GM21381 (cell line): ENCODE results near the gene KCNK4.
"Not testable (repeated sequence)": the region's sequence is repeated elsewhere in the genome, so short reads cannot be mapped to it uniquely, and the experiment has no call there.

ENCODE experiments used
- ATAC-seq: cut with Tn5 transposase; IDR thresholded peaks from one replicate; pipeline ENCODE4 v1.9.1; 2021; ENCODE audit warnings: mild to moderate bottlenecking, moderate library complexity; ENCODE audit not compliant: unreplicated experiment

KCNK4 gene

DNA sequence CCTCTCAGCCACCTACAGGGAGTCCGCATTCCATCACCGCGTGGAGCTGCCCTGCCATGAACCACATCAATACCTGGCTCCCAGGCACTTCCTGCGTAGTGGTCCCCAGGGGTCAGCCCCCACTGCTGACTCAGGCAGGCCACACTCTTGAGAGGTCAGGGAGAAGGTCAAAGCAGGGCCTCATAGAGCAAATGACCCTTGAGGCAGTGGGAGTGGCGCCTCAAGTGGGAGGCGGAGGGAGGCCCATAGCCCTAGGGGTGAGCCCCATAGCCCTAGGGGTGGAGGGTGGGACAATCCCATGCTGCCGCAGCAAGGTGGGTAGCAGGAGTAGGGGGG, 31.8 kb downstream of the KCNK4 start:
- ATAC-seq = no peak

DNA sequence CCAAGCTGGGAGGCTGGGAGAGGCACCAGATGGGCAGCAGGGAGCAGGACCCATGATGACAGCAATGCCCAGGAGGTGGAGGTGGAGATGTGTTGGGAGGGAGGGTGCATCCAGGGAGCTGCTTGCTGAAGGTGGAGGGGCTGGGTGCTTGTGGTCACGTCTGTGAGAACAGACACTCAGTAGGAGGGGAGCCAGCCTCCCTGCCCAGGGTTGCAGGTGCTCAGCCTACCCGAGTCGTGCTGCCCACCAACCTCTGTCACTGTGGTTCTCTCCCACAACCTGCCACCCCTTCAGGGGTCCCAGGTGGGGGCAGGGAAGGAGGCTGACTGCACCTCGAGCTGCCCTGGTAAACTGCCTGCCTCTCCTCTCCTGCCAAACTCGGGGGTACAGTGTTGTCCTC, 32.3 kb downstream of the KCNK4 start:
- ATAC-seq = no peak

DNA sequence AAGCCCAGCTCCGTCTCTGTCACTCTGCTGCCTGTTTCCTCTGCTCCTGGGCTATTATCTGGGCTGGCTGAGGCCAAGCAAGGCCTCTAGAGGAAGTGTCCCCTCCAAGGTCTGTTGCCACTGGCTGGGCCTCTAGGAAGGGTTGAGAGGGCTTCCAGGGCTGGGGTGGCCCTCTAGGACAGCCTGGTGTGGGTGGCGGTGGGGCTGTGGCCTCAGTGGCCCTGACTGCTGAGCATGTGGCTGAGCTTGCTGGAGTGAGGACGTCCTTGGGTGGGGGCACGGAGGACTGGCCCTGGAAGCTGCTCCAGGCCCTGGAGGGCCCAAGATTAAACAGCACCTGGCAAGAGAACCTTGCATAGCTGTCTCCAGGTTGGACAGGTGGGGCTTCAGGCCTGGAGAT, 32.9 kb downstream of the KCNK4 start:
- ATAC-seq = not testable (repeated sequence)

DNA sequence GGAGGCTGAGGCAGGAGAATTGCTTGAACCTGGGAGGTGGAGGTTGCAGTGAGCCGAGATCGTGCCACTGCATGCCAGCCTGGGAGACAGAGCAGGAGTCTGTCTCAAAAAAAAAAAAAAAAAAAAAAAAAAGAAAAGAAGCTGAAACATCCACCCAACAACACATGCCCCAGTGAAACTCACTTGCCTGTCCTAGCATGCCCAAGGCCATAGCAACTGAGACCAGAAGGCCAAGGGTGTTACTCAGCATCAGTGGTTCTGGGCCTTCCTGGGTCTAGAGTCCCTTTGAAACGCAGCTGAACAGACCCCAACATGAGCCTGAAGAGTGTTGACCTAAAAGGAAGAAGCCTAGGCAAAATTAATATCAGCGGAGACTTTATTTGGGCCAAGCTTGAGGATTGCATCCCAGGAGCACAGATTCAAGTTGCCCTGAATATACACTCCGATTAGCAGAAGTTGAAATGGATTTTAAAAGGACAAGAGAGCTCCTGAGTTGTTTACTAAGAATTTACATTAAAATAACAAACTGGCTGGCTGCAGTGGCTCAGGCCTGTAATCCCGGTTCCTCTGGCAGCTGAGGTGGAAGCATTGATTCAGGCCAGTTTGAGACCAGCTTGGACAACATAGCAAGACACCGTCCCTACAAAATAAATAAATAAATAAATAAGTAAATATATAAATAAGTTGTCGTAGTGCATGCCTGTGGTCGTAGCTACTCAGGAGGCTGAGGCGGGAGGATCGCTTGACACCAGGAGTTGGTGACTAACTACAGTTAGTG, 33.8 kb downstream of the KCNK4 start:
- ATAC-seq = no peak

DNA sequence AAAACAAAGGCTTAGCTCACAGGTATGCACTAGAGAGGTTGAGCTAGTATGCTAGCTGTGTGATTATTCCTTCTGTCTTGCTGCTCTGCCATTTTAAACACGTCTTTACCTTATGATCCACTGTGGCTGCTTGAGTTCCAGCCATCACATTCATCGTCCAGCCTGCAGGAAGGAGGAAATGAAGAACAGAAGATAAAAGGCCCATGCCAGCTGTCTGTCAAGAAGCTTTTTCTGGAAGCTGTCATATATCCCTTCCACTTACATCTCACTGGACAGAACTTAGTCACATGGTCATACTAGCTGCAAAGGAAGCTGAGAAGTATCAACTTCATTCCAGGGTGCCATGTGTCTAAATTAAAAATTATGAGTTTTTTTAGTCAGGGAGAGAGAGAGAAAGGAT, 36.3 kb downstream of the KCNK4 start:
- no peak for ATAC-seq

DNA sequence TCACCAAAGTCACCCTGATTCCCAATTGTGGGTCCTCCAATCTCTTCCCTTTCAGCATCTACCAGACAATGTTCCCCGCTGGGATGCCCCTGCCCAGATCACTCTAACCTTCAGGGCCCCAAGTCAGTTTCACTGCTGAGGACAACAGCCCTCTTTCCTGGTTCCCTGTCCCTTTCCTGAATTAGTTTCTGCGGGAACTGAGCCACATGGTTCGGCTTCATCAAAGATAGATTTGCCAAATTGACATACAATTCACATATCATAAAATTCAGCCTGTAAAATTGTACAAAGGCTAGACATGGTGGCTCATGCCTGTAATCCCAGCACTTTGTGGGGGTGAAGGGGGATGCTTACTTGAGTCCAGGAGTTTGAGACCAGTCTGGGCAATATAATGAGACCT, 36.9 kb downstream of the KCNK4 start:
- no peak for ATAC-seq

DNA sequence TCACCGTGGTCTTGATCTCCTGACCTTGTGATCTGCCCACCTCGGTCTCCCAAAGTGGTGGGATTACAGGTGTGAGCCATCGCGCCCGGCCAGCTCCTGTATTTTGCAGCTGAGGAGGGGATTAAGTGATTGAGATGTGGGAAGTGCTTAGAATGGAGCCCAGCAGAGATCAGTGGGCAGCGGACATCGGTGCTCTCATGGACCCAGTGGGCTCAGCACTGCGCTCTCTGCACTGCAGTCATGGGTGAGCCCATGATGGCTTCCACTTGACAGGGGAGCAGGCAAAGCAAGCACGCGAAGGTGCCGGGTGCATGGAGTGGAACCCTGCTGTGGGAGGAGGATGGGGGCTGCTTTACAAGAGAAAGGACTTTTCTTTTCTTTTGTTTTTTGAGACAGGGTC, 39.8 kb downstream of the KCNK4 start:
- no peak for ATAC-seq

DNA sequence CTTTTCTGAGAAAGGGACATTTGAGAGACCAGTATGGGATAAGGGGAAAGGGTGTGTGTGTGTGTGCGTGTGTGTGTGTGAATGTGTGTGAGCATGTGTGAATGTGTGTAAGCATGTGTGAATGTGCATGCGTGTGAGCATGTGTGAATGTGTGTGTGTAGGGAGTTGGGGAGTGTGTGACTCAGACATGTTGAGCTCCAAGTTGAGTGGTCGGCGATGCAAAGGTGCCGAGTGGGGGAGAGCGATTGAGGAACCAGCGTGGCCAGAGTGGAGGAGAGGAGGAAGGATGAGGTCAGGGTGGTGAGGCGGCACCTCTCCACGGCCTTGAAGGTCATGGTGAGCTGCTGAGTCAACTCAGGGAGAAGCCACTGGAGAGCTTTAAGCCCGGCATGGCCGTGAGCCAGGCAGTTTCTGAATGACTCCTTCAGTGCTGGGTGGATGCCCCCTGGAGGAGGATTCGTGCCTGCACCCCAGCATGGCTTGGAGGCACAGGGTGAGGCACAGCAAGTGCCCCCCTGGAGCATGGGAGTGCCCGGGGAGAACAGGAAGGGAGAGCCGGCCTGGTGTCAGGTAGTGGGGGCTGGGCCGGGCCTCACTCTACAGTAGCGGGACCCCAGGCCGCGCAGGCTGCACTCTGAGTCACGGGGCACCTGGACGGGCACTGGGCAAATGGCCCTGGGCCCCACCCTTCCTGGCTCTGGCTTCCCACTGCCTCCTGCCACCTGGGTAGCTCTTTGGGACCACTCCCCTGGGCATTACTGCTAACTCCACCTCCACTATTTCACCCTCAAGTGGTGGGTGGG, 40.7 kb downstream of the KCNK4 start:
- no peak for ATAC-seq

DNA sequence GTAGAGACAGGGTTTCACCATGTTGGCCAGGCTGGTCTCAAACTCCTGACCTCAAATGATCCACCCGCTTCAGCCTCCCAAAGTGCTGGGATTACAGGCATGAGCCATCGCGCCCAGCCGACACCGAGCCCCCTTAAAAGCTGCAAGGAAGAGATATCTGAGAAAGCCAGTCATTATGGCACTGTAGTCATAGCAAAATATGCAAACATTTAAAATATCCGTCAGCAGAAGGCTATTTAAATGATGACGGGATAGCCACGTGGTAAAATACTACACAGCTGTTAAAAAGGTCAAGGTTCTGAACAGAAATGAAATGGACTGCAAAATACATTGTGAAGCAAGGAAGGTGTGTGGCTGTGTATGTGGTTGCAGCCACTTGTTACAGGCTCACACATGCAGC, 42.5 kb downstream of the KCNK4 start:
- ATAC-seq = no peak

DNA sequence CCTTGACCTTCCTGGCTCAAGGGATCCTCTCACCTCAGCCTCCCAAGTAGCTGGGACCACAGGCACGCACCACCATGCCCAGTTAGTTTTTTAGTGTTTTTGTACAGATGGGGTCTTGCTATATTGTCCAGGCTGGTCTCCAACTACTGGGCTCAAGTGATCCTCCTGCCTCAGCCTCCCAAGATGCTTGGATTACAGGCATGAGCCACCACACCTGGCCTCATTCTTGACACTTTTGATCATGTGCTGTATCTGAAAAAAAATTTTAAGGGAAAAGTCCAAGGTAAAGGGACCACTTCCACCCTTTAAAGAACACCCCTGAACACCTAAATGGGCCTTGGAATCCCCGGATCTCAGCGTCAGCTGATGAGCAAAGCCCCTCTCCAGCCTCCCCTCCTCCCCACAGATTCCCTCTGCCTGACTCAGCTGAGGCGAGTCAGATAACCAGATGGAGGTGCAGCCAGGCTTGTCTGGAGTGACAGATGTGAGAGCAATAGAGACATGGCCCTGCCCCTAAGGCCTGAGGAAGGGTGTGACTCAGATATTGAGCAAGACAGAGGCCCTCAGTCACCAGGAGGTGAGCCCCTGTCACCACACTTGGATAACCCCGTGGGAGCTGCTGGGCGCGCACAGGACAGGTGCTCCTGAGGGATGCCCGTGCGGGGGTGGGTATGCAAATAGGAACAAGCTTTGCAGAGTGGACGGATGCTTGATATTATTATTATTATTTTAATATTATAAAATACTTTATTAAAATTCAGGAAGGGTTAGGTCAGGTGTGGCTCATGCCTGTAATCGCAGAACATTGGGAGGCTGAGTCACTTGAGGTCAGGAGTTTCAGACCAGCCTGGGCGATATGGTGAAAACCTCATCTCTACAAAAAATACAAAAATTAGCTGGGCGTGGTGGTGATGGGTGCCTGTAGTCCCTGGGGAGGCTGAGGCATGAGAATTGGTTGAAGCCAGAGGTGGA, 43.9 kb downstream of the KCNK4 start:
- ATAC-seq = peak; percentile 68

DNA sequence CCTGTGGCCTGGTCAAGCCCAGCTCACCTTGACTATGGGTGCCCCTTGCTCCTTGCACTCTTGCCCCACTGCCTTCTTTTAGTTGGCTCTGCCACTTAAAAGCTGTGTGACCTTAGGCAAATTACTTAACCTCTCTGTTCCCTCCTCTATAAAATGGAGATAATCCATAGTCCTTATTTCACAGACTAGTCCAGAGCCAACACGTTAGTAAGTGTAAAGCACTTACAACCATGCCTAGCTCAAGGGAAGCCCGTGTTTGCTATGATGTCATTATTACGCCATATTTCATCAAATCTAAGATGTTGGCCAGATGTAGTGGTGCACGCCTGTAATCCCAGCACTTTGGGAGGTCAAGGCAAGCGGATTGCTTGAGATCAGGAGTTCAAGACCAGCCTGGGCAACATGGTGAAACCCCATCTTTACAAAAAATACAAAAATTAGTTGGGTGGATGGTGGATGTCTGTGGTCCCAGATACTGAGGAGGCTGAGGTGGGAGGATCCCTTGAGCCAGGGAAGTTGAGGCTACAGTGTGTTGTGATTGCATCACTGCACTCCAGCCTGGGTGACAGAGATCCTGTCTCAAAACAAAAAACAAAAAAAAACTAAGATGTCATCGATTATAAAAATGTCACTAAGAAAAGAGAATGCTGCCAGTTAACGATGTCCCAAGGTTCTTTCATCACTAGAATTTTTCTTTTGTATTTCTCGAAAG, 46.6 kb downstream of the KCNK4 start:
- ATAC-seq = no peak

DNA sequence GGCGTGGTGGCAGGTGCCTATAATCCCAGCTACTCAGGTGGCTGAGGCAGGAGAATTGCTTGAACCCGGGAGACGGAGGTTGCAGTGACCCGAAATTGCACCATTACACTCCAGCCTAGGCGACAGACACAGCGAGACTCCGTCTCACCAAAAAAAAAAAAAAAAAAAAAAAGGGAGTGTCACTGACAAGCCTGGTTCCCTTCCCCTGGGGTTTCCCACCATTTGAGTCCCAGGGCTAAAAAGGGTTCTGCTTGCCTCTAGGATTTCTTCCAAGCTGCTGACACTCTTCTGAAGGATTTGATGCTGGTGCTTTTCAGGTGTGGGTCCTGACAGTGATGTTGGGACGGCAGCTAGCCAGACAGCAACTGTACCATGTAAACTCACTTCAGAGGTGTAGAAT, 47.6 kb downstream of the KCNK4 start:
- no peak for ATAC-seq

DNA sequence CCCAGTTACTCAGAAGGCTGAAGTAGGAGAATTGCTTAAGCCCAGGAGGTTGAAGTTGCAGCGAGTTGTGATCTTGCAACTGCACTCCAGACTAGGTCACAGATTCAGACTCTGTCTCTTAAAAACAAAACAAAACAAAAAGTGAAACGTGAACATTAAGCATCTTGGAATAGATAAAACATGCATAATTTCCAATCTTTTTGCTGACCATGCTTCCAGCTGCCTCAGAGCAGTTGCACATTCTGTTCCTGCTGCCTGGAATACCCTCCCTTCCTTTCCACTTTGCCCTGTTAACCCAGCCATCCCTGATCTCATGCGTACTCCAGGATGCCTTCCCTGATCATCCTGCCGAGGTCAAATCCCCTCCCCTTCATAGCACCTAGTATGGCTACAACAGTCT, 48.2 kb downstream of the KCNK4 start:
- ATAC-seq = no peak

DNA sequence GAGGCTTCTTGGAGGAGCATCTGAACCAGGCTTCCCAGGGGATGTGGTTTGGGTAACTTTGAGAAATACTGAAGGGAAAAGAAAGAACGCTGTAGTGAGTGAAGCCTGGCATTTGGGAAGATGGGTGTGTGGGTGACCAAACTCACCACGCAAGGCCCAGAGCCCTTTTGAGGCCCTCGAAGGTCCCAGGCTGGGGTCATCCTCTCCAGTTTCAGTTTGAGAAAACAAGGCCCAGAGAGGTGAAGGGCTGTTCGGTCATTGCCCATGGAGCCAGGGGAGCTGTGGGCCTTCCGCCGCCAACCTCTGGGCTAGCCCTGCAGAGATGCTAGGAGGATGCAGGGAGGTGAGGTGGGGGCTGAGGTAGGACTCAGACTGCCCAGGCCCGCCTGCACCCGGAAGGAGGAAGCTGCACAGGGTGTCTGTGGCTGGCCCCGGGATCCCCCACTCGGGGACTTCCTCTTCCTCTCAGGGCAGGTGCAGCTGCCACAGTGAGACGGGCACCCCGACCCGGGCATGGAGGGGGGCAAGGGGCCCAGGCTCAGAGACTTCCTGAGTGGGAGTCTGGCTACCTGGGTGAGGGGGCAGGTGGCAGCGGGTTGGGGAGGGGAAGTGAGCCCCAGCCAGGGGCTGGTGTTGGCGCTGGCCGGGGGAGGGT, 48.8 kb downstream of the KCNK4 start, which contains the start of gene CCDC88B:
Gene CCDC88B (plus strand): TSS at position 451 of the 655 bp plus-strand sequence. CDS start 63 bp downstream, at position 514.
- peak; percentile 52 for ATAC-seq

DNA sequence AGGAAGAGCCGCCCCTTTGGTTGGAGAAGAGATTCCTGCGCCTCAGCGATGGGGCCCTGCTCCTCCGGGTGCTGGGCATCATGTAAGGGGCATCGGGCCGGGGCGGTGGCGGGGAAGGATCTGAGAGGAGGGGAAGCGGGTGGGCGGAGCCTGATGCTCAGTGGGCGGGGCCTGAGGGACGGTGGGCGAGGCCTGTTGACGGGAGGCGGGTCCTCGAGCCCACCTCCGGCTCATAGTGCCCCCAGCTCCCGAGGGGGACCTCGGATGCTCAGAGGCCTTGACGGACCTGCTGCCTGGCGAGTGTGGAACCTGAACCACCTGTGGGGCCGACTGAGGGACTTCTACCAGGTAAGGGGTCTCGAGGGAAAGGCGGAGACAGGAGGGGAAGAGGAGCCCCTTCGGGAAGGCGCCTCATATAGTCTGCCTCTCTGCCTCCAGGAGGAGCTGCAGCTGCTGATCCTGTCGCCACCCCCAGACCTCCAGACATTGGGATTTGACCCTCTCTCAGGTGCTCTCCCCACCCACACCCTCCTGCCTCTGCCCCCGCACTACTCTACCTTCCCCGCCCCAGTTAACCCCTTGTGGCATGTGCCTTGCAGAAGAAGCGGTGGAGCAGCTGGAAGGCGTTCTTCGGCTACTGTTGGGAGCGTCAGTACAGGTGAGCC, 49.7 kb downstream of the KCNK4 start:
- no peak for ATAC-seq

DNA sequence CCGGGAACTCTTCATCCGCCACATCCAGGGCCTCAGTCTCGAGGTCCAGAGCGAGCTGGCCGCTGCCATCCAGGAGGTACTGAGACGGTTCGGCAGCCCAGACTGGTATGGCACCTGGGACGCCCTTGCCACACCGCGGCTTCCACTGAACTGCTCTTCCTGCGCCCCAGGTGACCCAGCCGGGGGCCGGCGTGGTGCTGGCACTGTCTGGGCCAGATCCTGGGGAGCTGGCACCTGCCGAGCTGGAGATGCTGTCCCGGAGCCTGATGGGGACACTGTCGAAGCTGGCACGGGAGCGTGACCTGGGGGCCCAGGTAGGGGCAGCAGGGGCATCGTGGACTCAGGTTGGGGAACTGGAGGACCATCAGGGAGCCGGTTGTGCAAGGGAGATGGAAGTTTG, 50.3 kb downstream of the KCNK4 start:
- no peak for ATAC-seq

DNA sequence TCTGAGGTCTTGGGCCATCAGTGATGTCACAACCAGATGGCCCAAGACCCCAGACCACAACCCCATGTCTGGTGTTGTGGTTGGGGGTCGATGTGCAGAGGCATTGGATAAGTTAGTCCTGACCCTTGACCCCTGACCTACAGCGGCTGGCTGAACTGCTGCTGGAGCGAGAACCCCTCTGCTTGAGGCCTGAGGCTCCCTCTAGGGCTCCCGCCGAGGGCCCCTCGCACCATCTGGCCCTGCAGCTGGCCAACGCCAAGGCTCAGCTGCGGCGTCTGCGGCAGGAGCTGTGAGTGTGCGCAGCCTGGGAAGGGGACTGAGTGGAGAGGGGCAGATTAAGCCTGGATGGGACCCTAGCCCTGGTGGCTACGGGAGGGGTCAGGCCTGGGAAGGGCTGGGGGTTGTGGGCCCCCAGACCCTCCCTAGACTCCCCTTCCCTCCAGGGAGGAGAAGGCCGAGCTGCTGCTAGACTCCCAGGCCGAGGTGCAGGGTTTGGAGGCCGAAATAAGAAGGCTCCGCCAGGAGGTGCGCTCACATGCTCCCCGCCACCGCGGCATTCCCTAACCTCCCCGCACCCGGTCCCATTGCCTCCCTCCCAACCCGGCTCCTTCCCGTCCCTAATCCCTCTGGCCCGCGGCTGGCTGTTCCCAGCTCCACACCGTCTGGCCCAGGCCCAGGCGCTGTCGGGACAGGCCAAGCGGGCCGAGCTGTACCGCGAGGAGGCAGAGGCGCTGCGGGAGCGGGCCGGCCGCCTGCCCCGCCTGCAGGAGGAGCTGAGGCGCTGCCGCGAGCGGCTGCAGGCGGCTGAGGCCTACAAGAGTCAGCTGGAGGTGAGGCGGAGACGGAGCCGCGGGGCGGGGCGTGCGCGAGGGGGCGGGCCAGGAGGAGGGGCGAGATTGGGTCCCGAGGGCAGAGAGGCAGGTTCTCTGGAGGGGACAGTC, 51.0 kb downstream of the KCNK4 start:
- no peak for ATAC-seq
